Ovary (tissue), 9 donors: Measurements from ENCODE around the gene PIGU. TPM values are rescaled to one million over a fixed set of nuclear protein-coding genes. Genes with fewer than 3 reads are reported as not detected.
A peak's percentile ranks its signal among the peaks of the same experiment; 100 is the strongest.

ENCODE experiments used
- DNase-seq, 5 donors: peaks; one replicate each; pipeline ENCODE4 v3.0.0-alpha.2; 2019 to 2020
- H3K27ac ChIP-seq, 2 donors: fragments of 200-600 bp; one replicate each; pipeline versions ENCODE4 v1.5.1 to v1.8.0; 2019 to 2022
- H3K27me3 ChIP-seq: fragments of 200-600 bp; one replicate; pipeline ENCODE4 v1.8.0; 2022
- H3K36me3 ChIP-seq: fragments of 200-600 bp; sonication (generic); one replicate; pipeline ENCODE4 v1.5.1; 2019
- H3K4me1 ChIP-seq: one replicate; pipeline ENCODE4 v1.8.1; 2013; ENCODE audit warnings: mild to moderate bottlenecking, moderate library complexity; ENCODE audit not compliant: insufficient read depth
- H3K4me3 ChIP-seq: fragments of 200-600 bp; sonication (generic); one replicate; pipeline ENCODE4 v1.5.1; 2017
- H3K9me3 ChIP-seq, 2 donors: fragments of 200-600 bp in 1 of 2; sonication (generic) in 1 of 2; one replicate each; pipeline versions ENCODE4 v1.5.1 to v1.8.1; 2013 to 2019; ENCODE audit warnings: mild to moderate bottlenecking in 1 of 2, moderate library complexity in 1 of 2
- CTCF ChIP-seq, 3 donors: fragments of 450-650 bp in 2 of 3; fragments of 200-600 bp in 1 of 3; IDR thresholded peaks; one replicate each; pipeline versions ENCODE4 v1.5.1 to v1.8.0; 2016 to 2022; ENCODE audit warnings: antibody characterized with exemption in 3 of 3, mild to moderate bottlenecking in 1 of 3
- EP300 ChIP-seq: sonication (generic); formaldehyde crosslinking; IDR thresholded peaks from one replicate; pipeline ENCODE4 v1.6.1; 2017; ENCODE audit warnings: antibody characterized with exemption
- POLR2A ChIP-seq: fragments of 450-650 bp; IDR thresholded peaks from one replicate; pipeline ENCODE4 v1.6.1; 2017; ENCODE audit warnings: antibody characterized with exemption, mild to moderate bottlenecking, moderate library complexity
- WGBS, 3 donors: extraction: QIAGEN DNeasy Blood & Tissue Kit in 1 of 3; methylation state at CpG; one replicate each; pipeline versions ENCODE4 v1.1.5 to v1.1.7; 2013 to 2017; 5-methylcytosine and 5-hydroxymethylcytosine counted together
- intact Hi-C, 4 donors: fragments of 100-400 bp; cut with DNase I; formaldehyde crosslinking; loops; one replicate each; pipeline versions ENCODE4 v1.11.0 to v1.15.1; 2022 to 2023
- polyA plus RNA-seq, 2 donors: library from polyadenylated mRNA; stranded (reverse); fragments of 200-250 nt in 1 of 2; fragments of 350-450 nt in 1 of 2; fragmentation: Illumina TruSeq in 1 of 2; extraction: RNeasy Lipid Tissue Mini Kit (QIAGEN cat#74804) in 1 of 2; gene quantifications; one replicate each; pipeline ENCODE4 v1.2.3, GENCODE V29; 2013 to 2014
- total RNA-seq, 7 donors: library from RNA; depleted of rRNA in 2 of 7; stranded (reverse); fragments of >200 nt in 2 of 7; fragmentation: NEBNext Ultra II Directional in 3 of 7; extraction: Animal tissue kit (Norgen Biotek cat#: 25700) in 3 of 7; gene quantifications; one replicate each; pipeline versions ENCODE4 v1.1.0 to v1.2.4, GENCODE V29; 2016 to 2023
- donor health status: DM: no; HTN: no; CAD: no; lungs with moderate emphysema.
- donor health status: DM: no; HTN: no; CAD: no.
- donor health status: Bipolar disorder and iron deficiency.
- donor health status: DM: yes; HTN: yes; CAD: no.
- donor health status: DM: no; HTN: no; CAD: no.
- donor health status: DM: yes; HTN: yes; CAD: no.

PIGU gene
- total and polyA plus RNA-seq, 9 donors = 14.4 to 61.4 (median 20.9) TPM

- intact Hi-C loops = no loop called here
- no peak overlapping the region for H3K4me3 ChIP-seq
- H3K4me1 ChIP-seq = peaks cover 1% of the 10 kb centered on the region
- TF ChIP-seq POLR2A = no peak
- no peak for TF ChIP-seq CTCF (IDR thresholded peaks at IDR 0.05)
- no peak for TF ChIP-seq EP300
- no peaks in the 10 kb centered on the region for H3K9me3 ChIP-seq
- no peak overlapping the region for H3K27ac ChIP-seq
- no peaks in the 10 kb centered on the region for H3K36me3 ChIP-seq
- no peaks in the 10 kb centered on the region for H3K27me3 ChIP-seq
- DNase-seq = no peak
Observed at GRCh38 chr20:34680586-34681175, 3.8 kb upstream of the PIGU start.

- Histone ChIP-seq H3K4me3 (peak overlapping the region; percentile 90), H3K27me3 (no peaks in the 10 kb centered on the region), H3K4me1 (peaks cover 3% of the 10 kb centered on the region), H3K27ac (peak overlapping the region in 1 of 2 donors; percentile 60), H3K9me3 (no peaks in the 10 kb centered on the region), H3K36me3 (no peaks in the 10 kb centered on the region)
- WGBS, 3 donors = 0 to 1% (median 1%) methylated on average over 14 of the region's 14 CpGs
- no peak for DNase-seq
- intact Hi-C loops = no loop called here
- TF ChIP-seq POLR2A (no peak), CTCF (IDR thresholded peaks at IDR 0.05) (no peak), EP300 (no peak)
Observed at GRCh38 chr20:34675993-34676641, 775 bp downstream of the PIGU start.

- Histone ChIP-seq H3K27ac (no peak overlapping the region), H3K4me1 (peaks cover 3% of the 10 kb centered on the region), H3K4me3 (no peak overlapping the region), H3K9me3 (no peaks in the 10 kb centered on the region), H3K36me3 (no peaks in the 10 kb centered on the region), H3K27me3 (no peaks in the 10 kb centered on the region)
- intact Hi-C loops = no loop called here
- peak in 1 of 5 donors; percentile 26 for DNase-seq
- no peak for TF ChIP-seq EP300
- no peak for TF ChIP-seq CTCF (IDR thresholded peaks at IDR 0.05)
- TF ChIP-seq POLR2A = no peak
- WGBS, 3 donors = 27 to 38% (median 31%) methylated on average over 3 of the region's 3 CpGs
Observed at GRCh38 chr20:34675561-34675960, 1.3 kb downstream of the PIGU start.

GRCh38 chr20:34673412-34673811 is 3.5 kb downstream of the PIGU start:
- 90 to 95% (median 94%) methylated on average over 5 of the region's 5 CpGs for WGBS, 3 donors
- no peaks in the 10 kb centered on the region for H3K27me3 ChIP-seq
- TF ChIP-seq EP300 = no peak
- no peak for TF ChIP-seq CTCF (IDR thresholded peaks at IDR 0.05)
- TF ChIP-seq POLR2A = no peak
- peaks cover 3% of the 10 kb centered on the region for H3K4me1 ChIP-seq
- intact Hi-C loops = no loop called here
- H3K36me3 ChIP-seq = no peaks in the 10 kb centered on the region
- H3K9me3 ChIP-seq = no peaks in the 10 kb centered on the region
- no peak overlapping the region for H3K4me3 ChIP-seq
- DNase-seq = no peak
- H3K27ac ChIP-seq = no peak overlapping the region
